WTC11 (cell line): Measurements from ENCODE around the gene TMIE. TPM values are rescaled to one million over a fixed set of nuclear protein-coding genes. Genes with fewer than 3 reads are reported as not detected.

Experiments used
- ATAC-seq: fragments of 200-7000 bp; cut with Tn5 transposase; 2 replicates; pipeline ENCODE4 v1.10.0; 2021; ENCODE audit warnings: mild to moderate bottlenecking, moderate library complexity
- CTCF ChIA-PET: fragments of 300-600 bp; sonication (Branson Sonifier 250); formaldehyde crosslinking; loops from one replicate; lab custom pipeline; 2021; ENCODE audit warnings: antibody characterized with exemption; lab: Charles Lee
- POLR2A ChIA-PET: fragments of 350-600 bp; sonication (Branson Sonifier 250); formaldehyde crosslinking; loops from one replicate; lab custom pipeline; 2021; ENCODE audit warnings: antibody characterized with exemption; lab: Charles Lee
- DNase-seq: peaks from one replicate; pipeline ENCODE4 v3.0.0; 2021; ENCODE audit warnings: low spot score
- H3K27ac Mint-ChIP-seq: 2 replicates; pipeline ENCODE4 v1.8.0; 2021; ENCODE audit warnings: mixed read lengths
- H3K27me3 Mint-ChIP-seq: 2 replicates; pipeline ENCODE4 v1.8.0; 2021; ENCODE audit warnings: low read depth, mild to moderate bottlenecking, moderate library complexity, mixed read lengths
- H3K36me3 Mint-ChIP-seq: 2 replicates; pipeline ENCODE4 v1.8.0; 2021; ENCODE audit warnings: mixed read lengths
- H3K4me1 Mint-ChIP-seq: 2 replicates; pipeline ENCODE4 v1.8.0; 2022; ENCODE audit warnings: mixed read lengths
- H3K4me3 Mint-ChIP-seq: 2 replicates; pipeline ENCODE4 v1.8.0; 2021; ENCODE audit warnings: mild to moderate bottlenecking, moderate library complexity, mixed read lengths
- H3K9me3 Mint-ChIP-seq: 2 replicates; pipeline ENCODE4 v1.8.0; 2021; ENCODE audit warnings: mixed read lengths
- CBFB ChIP-seq: sonication (generic); formaldehyde crosslinking; IDR thresholded peaks from 2 replicates; pipeline ENCODE4 v1.8.1; 2022; ENCODE audit warnings: mild to moderate bottlenecking, low read depth, missing genetic modification reagents
- ELF4 ChIP-seq: sonication (generic); formaldehyde crosslinking; IDR thresholded peaks from 2 replicates; pipeline ENCODE4 v1.8.1; 2022; ENCODE audit warnings: low read depth, mild to moderate bottlenecking, moderate library complexity, missing genetic modification reagents
- FOXK1 ChIP-seq: sonication (generic); formaldehyde crosslinking; IDR thresholded peaks from 2 replicates; pipeline ENCODE4 v1.8.0; 2022; ENCODE audit warnings: mild to moderate bottlenecking, moderate library complexity, missing genetic modification reagents
- FOXP1 ChIP-seq: sonication (generic); formaldehyde crosslinking; IDR thresholded peaks from 2 replicates; pipeline ENCODE4 v1.8.0; 2022; ENCODE audit warnings: missing genetic modification reagents, mild to moderate bottlenecking, moderate library complexity, borderline replicate concordance
- GRHL2 ChIP-seq: fragments of 250-450 bp; sonication (Bioruptor Pico); IDR thresholded peaks from 2 replicates; pipeline ENCODE4 v1.8.0; 2022; ENCODE audit warnings: mild to moderate bottlenecking, moderate library complexity; ENCODE audit not compliant: insufficient replicate concordance, severe bottlenecking
- HMGXB4 ChIP-seq: sonication (generic); formaldehyde crosslinking; IDR thresholded peaks from 2 replicates; pipeline ENCODE4 v1.8.1; 2023; ENCODE audit warnings: mild to moderate bottlenecking, moderate library complexity, missing genetic modification reagents
- NFYB ChIP-seq: sonication (generic); formaldehyde crosslinking; conservative IDR thresholded peaks from 2 replicates; pipeline ENCODE4 v1.8.0; 2022; ENCODE audit warnings: low read depth, missing genetic modification reagents
- NR2C2 ChIP-seq: sonication (generic); formaldehyde crosslinking; IDR thresholded peaks from 2 replicates; pipeline ENCODE4 v1.8.0; 2022; ENCODE audit warnings: mild to moderate bottlenecking, missing genetic modification reagents
- NR3C1 ChIP-seq: sonication (generic); formaldehyde crosslinking; conservative IDR thresholded peaks from 2 replicates; pipeline ENCODE4 v1.8.1; 2023; ENCODE audit warnings: low read depth, mild to moderate bottlenecking, missing genetic modification reagents
- TEAD1 ChIP-seq: sonication (generic); formaldehyde crosslinking; IDR thresholded peaks from 2 replicates; pipeline ENCODE4 v1.8.0; 2022; ENCODE audit warnings: mild to moderate bottlenecking, missing genetic modification reagents
- ZBTB43 ChIP-seq: sonication (generic); formaldehyde crosslinking; IDR thresholded peaks from 2 replicates; pipeline ENCODE4 v1.8.1; 2023; ENCODE audit warnings: mild to moderate bottlenecking, missing genetic modification reagents
- ZMAT4 ChIP-seq: fragments of 250-450 bp; sonication (Bioruptor Pico); IDR thresholded peaks from 2 replicates; pipeline ENCODE4 v1.9.0; 2021; ENCODE audit warnings: mild to moderate bottlenecking
- ZNF121 ChIP-seq: sonication (generic); formaldehyde crosslinking; IDR thresholded peaks from 2 replicates; pipeline ENCODE4 v1.8.0; 2023; ENCODE audit warnings: missing genetic modification reagents
- ZNF423 ChIP-seq: fragments of 250-450 bp; sonication (Bioruptor Pico); IDR thresholded peaks from 2 replicates; pipeline ENCODE4 v2.1.2; 2022; ENCODE audit warnings: mild to moderate bottlenecking, moderate library complexity
- total RNA-seq: library from RNA; stranded (reverse); gene quantifications from 3 replicates; pipeline ENCODE4 v1.2.3, GENCODE V29; 2021

TMIE gene
- total RNA-seq, 1 experiment from 2014 or later, result 0.57 TPM

- TF ChIP-seq FOXK1 (CRISPR knock-in tag), result no peak
- no peak for TF ChIP-seq HMGXB4 (CRISPR knock-in tag)
These were observed at the start of gene TMIE (continued) for GRCh38 chr3:46701181-46701939.

GRCh38 chr3:46655271-46655670, 45.9 kb upstream of the TMIE start:
- POLR2A ChIA-PET, result no interaction called here

GRCh38 chr3:46656778-46657556, 44.2 kb upstream of the TMIE start:
- TF ChIP-seq ZMAT4 (CRISPR knock-in tag) (no peak), GRHL2 (no peak), ZNF423 (CRISPR knock-in tag) (peak; percentile 36; the same call in 1 of the 2 replicates), CBFB (CRISPR knock-in tag) (no peak), NR2C2 (CRISPR knock-in tag) (no peak)
- Mint-ChIP-seq H3K9me3 (peaks cover 18% of the 10 kb centered on the region), H3K27ac (no peak overlapping the region), H3K4me1 (peaks cover 56% of the 10 kb centered on the region), H3K27me3 (no peaks in the 10 kb centered on the region; the same call in 1 of the 2 replicates), H3K36me3 (peaks cover 6% of the 10 kb centered on the region), H3K4me3 (no peak overlapping the region)
- ATAC-seq (no peak), DNase-seq (no peak)
- CTCF ChIA-PET, result interaction anchor here (0.6 to 1.6 kb wide), 4 partner anchors 17 to 224 kb away, joined by 3 to 5 read pairs (median 4); no protein-coding TSS in a partner anchor
- POLR2A ChIA-PET, result no interaction called here

More at GRCh38 chr3:46655271-46655670, 45.9 kb upstream of the TMIE start:
- Mint-ChIP-seq H3K4me3 (no peak overlapping the region), H3K27ac (no peak overlapping the region), H3K36me3 (peaks cover 12% of the 10 kb centered on the region), H3K4me1 (peaks cover 39% of the 10 kb centered on the region), H3K27me3 (no peaks in the 10 kb centered on the region), H3K9me3 (peaks cover 35% of the 10 kb centered on the region)
- ATAC-seq (no peak), DNase-seq (no peak)
- TF ChIP-seq HMGXB4 (CRISPR knock-in tag), result no peak
- no peak for TF ChIP-seq FOXK1 (CRISPR knock-in tag)
- TF ChIP-seq NFYB (CRISPR knock-in tag), result no peak
- no peak for TF ChIP-seq FOXP1 (CRISPR knock-in tag)
- no peak for TF ChIP-seq TEAD1
- no peak for TF ChIP-seq ELF4 (CRISPR knock-in tag)
- no peak for TF ChIP-seq NR3C1 (CRISPR knock-in tag)
- TF ChIP-seq ZBTB43, result no peak
- no peak for TF ChIP-seq ZNF121 (CRISPR knock-in tag)
- CTCF ChIA-PET, result no interaction called here
